ENCODE results near the gene PTPN14. TPM values are rescaled to one million over a fixed set of nuclear protein-coding genes. Genes with fewer than 3 reads are reported as not detected.

PTPN14 gene
- total RNA-seq, 1 donor from 2014 or later, result 43.7 TPM

DNA sequence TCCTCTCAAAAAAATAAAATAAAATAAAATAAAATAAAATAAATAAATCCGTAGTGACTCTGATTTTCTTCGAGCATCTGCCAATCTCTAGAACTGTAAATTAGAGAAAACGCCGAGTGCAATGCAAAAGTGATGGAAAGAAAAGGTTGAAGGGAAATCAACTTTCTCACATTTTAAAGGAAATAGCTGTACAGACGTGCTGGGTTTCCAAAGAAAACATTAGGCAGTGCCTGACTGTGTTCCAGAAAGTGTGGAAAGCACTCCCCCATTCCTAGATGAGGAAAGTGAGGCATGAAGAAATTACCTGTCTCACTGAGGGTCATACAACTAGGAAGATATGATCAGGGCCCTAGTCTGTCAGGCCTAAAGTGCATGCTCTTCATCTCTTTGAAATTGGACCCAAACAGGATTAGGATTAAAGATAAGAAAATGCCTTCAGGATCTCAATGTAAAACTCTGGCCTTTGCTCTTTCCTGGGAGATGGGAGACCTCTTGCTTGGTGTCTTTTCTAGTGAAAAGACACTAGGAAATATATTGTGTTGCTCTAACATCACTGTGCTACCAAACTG lies 1.8 kb upstream of the PTPN14 start:
- Histone ChIP-seq H3K4me1 (peaks cover 2% of the 10 kb centered on the region), H3K9me3 (no peaks in the 10 kb centered on the region), H3K27ac (peak overlapping the region; percentile 99), H3K27me3 (no peaks in the 10 kb centered on the region), H3K36me3 (no peaks in the 10 kb centered on the region), H3K4me3 (no peak overlapping the region)
- ATAC-seq, result no peak
- DNase-seq, result no peak
- TF ChIP-seq, protein P1, sequence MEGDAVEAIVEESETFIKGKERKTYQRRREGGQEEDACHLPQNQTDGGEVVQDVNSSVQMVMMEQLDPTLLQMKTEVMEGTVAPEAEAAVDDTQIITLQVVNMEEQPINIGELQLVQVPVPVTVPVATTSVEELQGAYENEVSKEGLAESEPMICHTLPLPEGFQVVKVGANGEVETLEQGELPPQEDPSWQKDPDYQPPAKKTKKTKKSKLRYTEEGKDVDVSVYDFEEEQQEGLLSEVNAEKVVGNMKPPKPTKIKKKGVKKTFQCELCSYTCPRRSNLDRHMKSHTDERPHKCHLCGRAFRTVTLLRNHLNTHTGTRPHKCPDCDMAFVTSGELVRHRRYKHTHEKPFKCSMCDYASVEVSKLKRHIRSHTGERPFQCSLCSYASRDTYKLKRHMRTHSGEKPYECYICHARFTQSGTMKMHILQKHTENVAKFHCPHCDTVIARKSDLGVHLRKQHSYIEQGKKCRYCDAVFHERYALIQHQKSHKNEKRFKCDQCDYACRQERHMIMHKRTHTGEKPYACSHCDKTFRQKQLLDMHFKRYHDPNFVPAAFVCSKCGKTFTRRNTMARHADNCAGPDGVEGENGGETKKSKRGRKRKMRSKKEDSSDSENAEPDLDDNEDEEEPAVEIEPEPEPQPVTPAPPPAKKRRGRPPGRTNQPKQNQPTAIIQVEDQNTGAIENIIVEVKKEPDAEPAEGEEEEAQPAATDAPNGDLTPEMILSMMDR (IDR thresholded peaks at IDR 0.05), result no peak
- intact Hi-C loops (cut with DNase I), result no loop called here

DNA sequence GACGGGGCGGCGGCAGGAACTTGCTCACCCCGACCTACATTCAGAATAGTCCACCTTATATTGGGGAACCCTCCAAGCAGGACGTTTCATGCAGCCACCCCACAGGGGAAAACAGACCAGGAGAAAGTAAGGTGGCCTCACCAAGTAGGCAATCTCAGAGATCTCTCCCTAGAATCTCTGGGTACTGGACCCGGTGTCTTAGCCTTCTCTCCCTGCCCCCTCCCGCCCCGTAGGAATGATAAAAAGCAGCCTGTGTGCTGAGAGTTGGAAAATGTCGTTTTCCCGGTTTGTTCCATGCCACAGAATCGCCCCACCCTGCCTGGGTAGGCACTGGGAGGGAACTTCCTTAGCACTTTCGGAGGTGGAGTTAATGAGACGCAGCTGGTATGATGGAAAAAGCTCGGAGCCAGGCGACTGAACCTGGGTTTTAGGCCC lies 789 bp upstream of the PTPN14 start:
- peak overlapping the region; percentile 99 for H3K27ac ChIP-seq
- H3K4me3 ChIP-seq, result peak overlapping the region; percentile 75
- no peaks in the 10 kb centered on the region for H3K9me3 ChIP-seq
- peak; percentile 77 for ATAC-seq
- H3K4me1 ChIP-seq, result peaks cover 9% of the 10 kb centered on the region
- TF ChIP-seq, protein P1 (IDR thresholded peaks at IDR 0.05), result no peak
- intact Hi-C loops (cut with DNase I), result no loop called here
- DNase-seq, result peak; percentile 82
- H3K27me3 ChIP-seq, result no peaks in the 10 kb centered on the region
- H3K36me3 ChIP-seq, result no peaks in the 10 kb centered on the region

DNA sequence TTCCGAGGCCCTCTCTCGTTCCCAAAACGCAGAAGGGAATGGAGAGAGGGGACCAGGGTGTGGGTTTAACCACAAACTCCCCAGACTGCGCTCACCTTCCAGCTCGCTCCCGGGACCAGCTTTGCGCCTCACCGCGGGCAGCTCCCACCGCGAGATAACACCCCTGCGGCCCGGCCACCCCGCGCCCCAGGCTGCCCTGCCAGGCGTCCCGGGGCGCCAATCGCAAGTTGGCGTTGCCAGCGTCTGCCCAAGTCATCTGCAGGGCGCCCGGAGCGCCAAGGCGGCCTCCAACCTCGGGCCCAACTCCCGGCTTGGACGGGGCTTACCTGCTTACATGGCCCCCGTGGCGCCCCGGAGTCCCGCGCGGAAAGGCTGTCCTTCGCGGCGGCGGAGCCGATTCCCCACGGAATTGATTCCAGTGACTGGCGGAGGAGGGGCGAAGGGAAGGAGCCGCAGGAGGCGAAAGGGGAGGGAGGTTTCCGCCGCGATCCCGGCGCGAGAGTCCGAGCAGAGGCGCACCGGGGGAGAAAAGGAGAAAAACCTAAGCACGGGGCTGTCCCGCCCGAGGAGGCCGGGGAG lies 456 bp downstream of the PTPN14 start:
- Histone ChIP-seq H3K4me3 (peak overlapping the region; percentile 75), H3K27ac (peak overlapping the region; percentile 94), H3K4me1 (peaks cover 11% of the 10 kb centered on the region), H3K27me3 (no peaks in the 10 kb centered on the region), H3K9me3 (no peaks in the 10 kb centered on the region), H3K36me3 (no peaks in the 10 kb centered on the region)
- peak; percentile 17 for ATAC-seq
- TF ChIP-seq, protein P1 (IDR thresholded peaks at IDR 0.05), result no peak
- intact Hi-C loops (cut with DNase I), result no loop called here
- peak; percentile 75 for DNase-seq

DNA sequence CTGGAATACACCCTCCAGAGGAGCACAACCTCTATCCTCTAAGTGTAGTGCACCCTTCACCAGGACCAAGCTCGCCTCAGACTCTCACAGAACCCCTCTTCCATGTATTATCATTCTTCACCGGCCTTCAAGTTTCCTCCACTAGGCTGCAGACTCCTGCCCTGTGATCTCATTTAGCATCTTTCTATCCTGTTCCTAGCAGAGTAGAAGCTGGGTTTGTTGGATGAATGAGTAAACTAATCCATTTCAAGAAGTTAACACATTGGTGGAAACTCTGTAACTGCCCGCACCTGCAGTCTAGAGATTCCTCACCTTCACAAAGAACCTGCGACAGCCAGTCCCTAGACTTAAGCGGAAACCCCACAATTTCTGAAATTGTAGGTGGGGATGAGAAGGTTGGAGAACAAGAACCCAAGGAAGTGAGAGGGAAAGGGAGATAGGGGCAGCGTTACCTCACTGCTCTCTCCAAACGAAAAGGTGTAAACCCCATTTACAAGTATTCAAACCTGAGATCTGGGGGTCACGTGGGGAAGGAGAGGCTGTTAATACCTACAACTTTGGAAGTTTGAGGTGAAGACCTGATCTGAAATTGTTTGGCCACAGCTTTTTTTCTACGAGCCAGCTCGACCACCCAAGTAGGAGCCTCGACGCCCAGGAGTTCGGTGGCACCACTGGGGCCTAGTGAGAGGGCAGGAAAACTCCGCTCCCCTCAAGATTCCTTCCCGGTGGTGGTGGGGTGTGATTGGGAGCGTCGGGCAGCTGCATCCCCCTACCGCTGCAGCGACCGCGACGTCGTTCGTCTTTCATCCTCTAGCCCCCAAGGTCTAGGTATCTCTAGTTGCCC lies 1.2 kb downstream of the PTPN14 start:
- intact Hi-C loops (cut with DNase I), result no loop called here
- Histone ChIP-seq H3K27ac (peak overlapping the region; percentile 94), H3K36me3 (no peaks in the 10 kb centered on the region), H3K4me3 (peak overlapping the region; percentile 75), H3K9me3 (no peaks in the 10 kb centered on the region), H3K4me1 (peaks cover 11% of the 10 kb centered on the region), H3K27me3 (no peaks in the 10 kb centered on the region)
- ATAC-seq (no peak), DNase-seq (no peak)
- TF ChIP-seq, protein P1 (IDR thresholded peaks at IDR 0.05), result peak; percentile 5

DNA sequence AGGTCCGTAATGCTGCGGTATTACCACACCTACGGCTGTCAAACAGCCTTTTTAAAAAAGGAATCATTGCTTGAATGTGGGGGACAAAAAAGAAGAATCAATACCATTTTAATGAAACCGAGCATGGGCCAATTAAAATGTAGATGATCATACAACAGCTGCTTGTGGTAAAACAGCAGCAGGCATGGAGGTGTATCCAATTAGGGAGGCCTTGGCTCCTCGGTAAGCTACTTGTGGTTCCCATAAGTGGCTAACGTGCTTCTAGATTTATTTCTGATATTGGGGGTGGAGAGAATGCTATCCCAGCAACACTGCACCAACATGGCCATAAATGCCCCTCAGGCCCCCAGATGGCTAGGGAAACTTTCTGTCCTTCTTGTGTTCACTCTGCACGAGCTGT lies 1.8 kb downstream of the PTPN14 start:
- Histone ChIP-seq H3K4me1 (peaks cover 11% of the 10 kb centered on the region), H3K27me3 (no peaks in the 10 kb centered on the region), H3K9me3 (no peaks in the 10 kb centered on the region), H3K27ac (no peak overlapping the region), H3K36me3 (no peaks in the 10 kb centered on the region), H3K4me3 (peak overlapping the region; percentile 75)
- TF ChIP-seq, protein P1 (IDR thresholded peaks at IDR 0.05), result no peak
- intact Hi-C loops (cut with DNase I), result no loop called here
- DNase-seq, result no peak
- no peak for ATAC-seq

Data from upper lobe of right lung (tissue), 1 donor.